Suprapubic skin (tissue), 4 donors: ENCODE measurements around the gene MAMLD1. TPM values are rescaled to one million over a fixed set of nuclear protein-coding genes. Genes with fewer than 3 reads are reported as not detected.

Experiments used
- DNase-seq, 2 donors: peaks; one replicate each; pipeline ENCODE4 v3.0.0-alpha.2; 2019; ENCODE audit warnings: low spot score in 2 of 2
- H3K27ac ChIP-seq: fragments of 200-600 bp; sonication (generic); one replicate; pipeline ENCODE4 v1.5.1; 2019
- H3K27me3 ChIP-seq: fragments of 200-600 bp; sonication (generic); one replicate; pipeline ENCODE4 v1.5.1; 2019
- H3K36me3 ChIP-seq: fragments of 200-600 bp; sonication (generic); one replicate; pipeline ENCODE4 v1.5.1; 2019
- H3K4me1 ChIP-seq: fragments of 200-600 bp; sonication (generic); one replicate; pipeline ENCODE4 v1.5.1; 2019
- H3K4me3 ChIP-seq: fragments of 200-600 bp; sonication (generic); one replicate; pipeline ENCODE4 v1.5.1; 2019; ENCODE audit warnings: mild to moderate bottlenecking
- H3K9me3 ChIP-seq: fragments of 200-600 bp; sonication (generic); one replicate; pipeline ENCODE4 v1.5.1; 2019
- CTCF ChIP-seq, 2 donors: fragments of 200-600 bp in 1 of 2; fragments of 450-650 bp in 1 of 2; sonication (generic) in 1 of 2; IDR thresholded peaks; one replicate each; pipeline ENCODE4 v1.5.1; 2016 to 2019; ENCODE audit warnings: antibody characterized with exemption in 2 of 2, mild to moderate bottlenecking in 1 of 2, moderate library complexity in 1 of 2
- EP300 ChIP-seq: sonication (generic); formaldehyde crosslinking; IDR thresholded peaks from one replicate; pipeline ENCODE4 v1.6.1; 2017; ENCODE audit warnings: antibody characterized with exemption
- POLR2A ChIP-seq, 2 donors: fragments of 450-650 bp; IDR thresholded peaks; one replicate each; pipeline ENCODE4 v1.6.1; 2017; ENCODE audit warnings: antibody characterized with exemption in 2 of 2, mild to moderate bottlenecking in 2 of 2, moderate library complexity in 2 of 2
- POLR2AphosphoS5 ChIP-seq, 3 donors: sonication (generic); formaldehyde crosslinking; IDR thresholded peaks; one replicate each; pipeline ENCODE4 v1.6.1; 2017; ENCODE audit warnings: antibody characterized with exemption in 3 of 3
- WGBS: methylation state at CpG from one replicate; pipeline ENCODE4 v1.1.5; 2018; 5-methylcytosine and 5-hydroxymethylcytosine counted together
- total RNA-seq, 4 donors: library from RNA; depleted of rRNA; stranded (reverse); fragments of >200 nt; gene quantifications; one replicate each; pipeline ENCODE4 v1.1.0, GENCODE V29; 2016

MAMLD1 gene
- total RNA-seq, 4 donors from 2014 or later, result 0.68 to 4.5 (median 3.4) TPM

DNA sequence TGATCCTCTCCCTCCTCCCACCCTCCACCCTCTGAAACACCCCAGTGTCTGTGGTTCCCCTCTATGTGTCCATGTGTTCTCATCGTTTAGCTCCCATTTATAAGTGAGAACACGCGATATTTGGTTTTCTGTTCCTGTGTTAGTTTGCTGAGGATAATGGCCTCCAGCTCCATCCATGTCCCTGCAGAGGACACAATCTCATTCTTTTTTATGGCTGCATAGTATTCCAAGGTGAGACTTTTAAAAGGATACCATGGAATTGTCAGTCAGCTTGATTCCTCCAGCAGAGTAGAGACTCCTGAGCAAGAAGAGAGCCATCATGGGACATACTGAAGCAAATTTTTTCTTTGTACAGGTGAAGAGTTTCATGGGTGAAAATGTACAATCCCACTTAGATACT lies 166.5 kb downstream of the MAMLD1 start:
- Histone ChIP-seq H3K4me1 (no peaks in the 10 kb centered on the region), H3K36me3 (no peaks in the 10 kb centered on the region), H3K27ac (no peak overlapping the region), H3K4me3 (no peak overlapping the region), H3K27me3 (no peaks in the 10 kb centered on the region), H3K9me3 (no peaks in the 10 kb centered on the region)
- WGBS, result 91% methylated on average over 3 of the region's 3 CpGs
- TF ChIP-seq POLR2A (IDR thresholded peaks at IDR 0.05) (no peak), POLR2AphosphoS5 (IDR thresholded peaks at IDR 0.05) (no peak), EP300 (no peak), CTCF (IDR thresholded peaks at IDR 0.05) (no peak)
- DNase-seq, result no peak

GRCh38 chrX:150530821-150531220 lies 167.7 kb downstream of the MAMLD1 start:
- DNase-seq, result no peak
- WGBS, result 89% methylated on average over 7 of the region's 7 CpGs
- H3K9me3 ChIP-seq, result no peaks in the 10 kb centered on the region
- no peaks in the 10 kb centered on the region for H3K36me3 ChIP-seq
- no peaks in the 10 kb centered on the region for H3K4me1 ChIP-seq
- no peak for TF ChIP-seq CTCF (IDR thresholded peaks at IDR 0.05)
- TF ChIP-seq EP300, result no peak
- TF ChIP-seq POLR2AphosphoS5 (IDR thresholded peaks at IDR 0.05), result no peak
- TF ChIP-seq POLR2A (IDR thresholded peaks at IDR 0.05), result no peak
- H3K4me3 ChIP-seq, result no peak overlapping the region
- no peaks in the 10 kb centered on the region for H3K27me3 ChIP-seq
- no peak overlapping the region for H3K27ac ChIP-seq

GRCh38 chrX:150531467-150531866 lies 168.3 kb downstream of the MAMLD1 start:
- Histone ChIP-seq H3K36me3 (no peaks in the 10 kb centered on the region), H3K27ac (no peak overlapping the region), H3K4me1 (no peaks in the 10 kb centered on the region), H3K9me3 (no peaks in the 10 kb centered on the region), H3K27me3 (no peaks in the 10 kb centered on the region), H3K4me3 (no peak overlapping the region)
- DNase-seq, result no peak
- no peak for TF ChIP-seq CTCF (IDR thresholded peaks at IDR 0.05)
- TF ChIP-seq EP300, result no peak
- no peak for TF ChIP-seq POLR2A (IDR thresholded peaks at IDR 0.05)
- TF ChIP-seq POLR2AphosphoS5 (IDR thresholded peaks at IDR 0.05), result no peak
- 92% methylated on average over 4 of the region's 4 CpGs for WGBS

DNA sequence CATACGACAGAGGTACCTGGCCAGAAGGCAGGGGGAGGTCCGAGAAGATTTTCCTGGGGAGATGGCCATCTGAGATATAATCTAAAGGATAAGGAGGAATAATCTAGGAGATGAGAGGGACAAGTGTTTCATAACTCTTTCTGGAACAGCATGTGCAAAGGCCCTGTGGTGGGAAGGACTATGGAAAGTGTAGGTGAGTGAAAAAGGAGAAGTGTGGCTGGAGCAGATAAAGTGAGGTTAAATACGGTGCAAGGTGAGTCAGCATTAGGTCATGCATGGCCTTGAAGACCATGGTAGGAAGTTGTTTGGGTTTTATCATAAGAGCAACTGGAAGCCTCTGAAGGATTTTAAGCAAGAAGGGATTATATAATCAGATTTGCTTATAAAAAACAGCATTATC lies 170.7 kb downstream of the MAMLD1 start:
- 87% methylated on average over 3 of the region's 3 CpGs for WGBS
- no peak overlapping the region for H3K4me3 ChIP-seq
- no peaks in the 10 kb centered on the region for H3K27me3 ChIP-seq
- H3K27ac ChIP-seq, result no peak overlapping the region
- H3K4me1 ChIP-seq, result no peaks in the 10 kb centered on the region
- DNase-seq, result no peak
- H3K36me3 ChIP-seq, result no peaks in the 10 kb centered on the region
- TF ChIP-seq CTCF (IDR thresholded peaks at IDR 0.05), result no peak
- no peak for TF ChIP-seq POLR2A (IDR thresholded peaks at IDR 0.05)
- TF ChIP-seq POLR2AphosphoS5 (IDR thresholded peaks at IDR 0.05), result no peak
- no peak for TF ChIP-seq EP300
- no peaks in the 10 kb centered on the region for H3K9me3 ChIP-seq

GRCh38 chrX:150536455-150537116 lies 173.5 kb downstream of the MAMLD1 start:
- no peaks in the 10 kb centered on the region for H3K4me1 ChIP-seq
- 57% methylated on average over 7 of the region's 8 CpGs for WGBS

More at GRCh38 chrX:150536455-150537116, 173.5 kb downstream of the MAMLD1 start:
- Histone ChIP-seq H3K36me3 (no peaks in the 10 kb centered on the region), H3K27me3 (no peaks in the 10 kb centered on the region), H3K9me3 (no peaks in the 10 kb centered on the region), H3K27ac (no peak overlapping the region), H3K4me3 (no peak overlapping the region)
- no peak for DNase-seq
- TF ChIP-seq POLR2A (IDR thresholded peaks at IDR 0.05) (no peak), CTCF (IDR thresholded peaks at IDR 0.05) (peak in 1 of 2 donors; percentile 5)
